Ureter (tissue), 1 donor: ENCODE results near the gene SLC16A6. TPM values are rescaled to one million over a fixed set of nuclear protein-coding genes. Genes with fewer than 3 reads are reported as not detected.
"Not testable (repeated sequence)": the region's sequence is repeated elsewhere in the genome, so short reads cannot be mapped to it uniquely, and the experiment has no call there.

Experiments used
- DNase-seq: peaks from one replicate; pipeline ENCODE4 v3.0.0-alpha.2; 2020; ENCODE audit warnings: low spot score
- total RNA-seq: library from RNA; stranded (reverse); gene quantifications from one replicate; pipeline ENCODE4 v1.2.4, GENCODE V29; 2023
- donor health status: DM: yes; HTN: yes; CAD: no.

Gene SLC16A6
- total RNA-seq, 1 donor from 2014 or later, result 3.0 TPM

DNA sequence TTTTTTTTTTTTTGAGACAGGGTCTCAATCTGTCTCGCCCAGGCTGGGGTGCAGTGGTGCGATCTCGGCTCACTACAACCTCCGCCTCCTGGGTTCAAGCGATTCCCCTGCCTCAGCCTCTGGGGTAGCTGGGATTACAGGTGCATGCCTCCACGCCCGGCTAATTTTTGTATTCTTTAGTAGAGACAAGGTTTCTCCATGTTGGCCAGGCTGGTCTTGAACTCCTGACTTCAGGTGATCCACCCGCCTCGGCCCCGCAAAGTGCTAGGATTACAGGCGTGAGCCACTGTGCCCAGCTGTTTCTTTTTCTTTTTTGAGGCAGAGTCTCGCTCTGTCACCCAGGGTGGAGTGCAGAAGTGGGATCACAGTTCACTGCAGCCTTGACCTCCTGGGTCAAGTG, 70.1 kb downstream of the SLC16A6 start:
- DNase-seq, result not testable (repeated sequence)

DNA sequence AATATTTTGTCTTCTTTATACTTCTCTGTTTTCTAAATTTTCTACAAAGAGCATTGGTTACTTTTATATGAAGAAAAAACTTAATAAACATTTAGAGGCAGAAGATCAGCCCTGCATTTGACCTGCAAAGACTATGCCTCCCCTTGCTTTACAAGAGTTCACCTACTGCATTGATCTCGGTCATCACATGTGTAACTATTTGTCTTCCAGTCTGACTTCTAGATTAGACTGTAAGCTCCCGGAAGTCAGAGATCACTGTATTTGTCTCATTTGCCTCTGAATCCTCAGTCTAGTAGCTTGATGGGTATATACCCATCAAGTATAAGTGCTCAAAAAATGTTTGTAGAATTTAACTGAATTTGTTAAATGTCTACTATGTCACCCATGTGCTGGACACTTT, 70.7 kb downstream of the SLC16A6 start:
- not testable (repeated sequence) for DNase-seq

DNA sequence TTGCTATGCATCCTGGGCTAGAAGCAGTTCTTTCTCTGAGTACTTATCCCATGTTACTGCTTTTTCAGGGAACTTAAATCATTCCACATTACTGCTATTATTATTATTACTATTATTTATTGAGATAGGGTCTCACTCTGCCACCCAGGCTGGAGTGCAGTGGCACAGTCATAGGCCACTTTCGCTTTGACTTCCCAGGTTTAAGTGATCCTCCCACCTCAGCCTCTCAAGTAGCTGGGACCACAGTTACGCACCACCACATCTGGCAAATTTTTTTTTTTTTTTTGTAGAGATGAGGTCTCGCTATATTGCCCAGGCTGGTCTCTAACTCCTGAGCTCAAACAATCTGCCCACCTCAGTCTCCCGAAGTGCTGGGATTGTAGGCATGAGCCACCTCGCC, 71.5 kb downstream of the SLC16A6 start:
- not testable (repeated sequence) for DNase-seq

Other genes starting within 250 kb of the SLC16A6 start
- gene AMZ2, start 43.1 kb downstream of the SLC16A6 start, total RNA-seq, result 83.2 TPM
- gene ARSG, start 368 bp upstream of the SLC16A6 start, total RNA-seq, result 19.4 TPM
- gene WIPI1, start 166.4 kb upstream of the SLC16A6 start, total RNA-seq, result 43.6 TPM
- gene PRKAR1A, start 221.3 kb upstream of the SLC16A6 start, total RNA-seq, result 290 TPM